Measurements from ENCODE around the gene PLEKHG4B. TPM values are rescaled to one million over a fixed set of nuclear protein-coding genes. Genes with fewer than 3 reads are reported as not detected.

The PLEKHG4B gene
- total and polyA plus RNA-seq, 4 donors = under 0.01 to 0.05 (median 0.01) TPM; not detected in 1

- TF ChIP-seq HNF4G (IDR thresholded peaks at IDR 0.05) (no peak), JUND (IDR thresholded peaks at IDR 0.05) (no peak), FOXA1 (IDR thresholded peaks at IDR 0.05) (no peak), MAX (IDR thresholded peaks at IDR 0.05) (no peak), GABPA (IDR thresholded peaks at IDR 0.05 in 1 of 2, conservative IDR thresholded peaks at IDR 0.05 in 1 of 2) (no peak), REST (IDR thresholded peaks at IDR 0.05) (no peak), SP1 (IDR thresholded peaks at IDR 0.05) (no peak), RAD21 (IDR thresholded peaks at IDR 0.05) (no peak), TAF1 (conservative IDR thresholded peaks at IDR 0.05) (no peak), EGR1 (IDR thresholded peaks at IDR 0.05; ENCODE audit: low read depth in 2 of 2) (no peak)
- Histone ChIP-seq H3K36me3 (ENCODE audit: control insufficient read depth in 4 of 4, insufficient read depth in 3 of 4, low read depth in 1 of 4, low read length in 3 of 4) (no peaks in the 10 kb centered on the region), H3K4me1 (ENCODE audit: control insufficient read depth in 4 of 4, insufficient read depth in 4 of 4, low read length in 3 of 4) (no peaks in the 10 kb centered on the region), H3K27ac (ENCODE audit: low read depth in 1 of 2, low read length in 2 of 2) (no peak overlapping the region), H3K4me3 (ENCODE audit: low read depth in 1 of 3, low read length in 3 of 3) (no peak overlapping the region), H3K27me3 (ENCODE audit: control insufficient read depth in 4 of 4, insufficient read depth in 4 of 4, low read length in 3 of 4) (no peaks in the 10 kb centered on the region), H3K9me3 (ENCODE audit: control insufficient read depth in 4 of 4, low read length in 3 of 4) (no peaks in the 10 kb centered on the region), H3K9ac (ENCODE audit: low read depth in 1 of 2, low read length in 2 of 2) (no peak overlapping the region)
- DNase-seq (ENCODE audit: low spot score) = no peak
- 86% methylated on average over 14 of the region's 14 CpGs for WGBS
Measured at GRCh38 chr5:160173-160510, 68.2 kb downstream of the PLEKHG4B start.

GRCh38 chr5:160921-161802, 69.2 kb downstream of the PLEKHG4B start:
- H3K36me3 ChIP-seq (ENCODE audit: control insufficient read depth in 4 of 4, insufficient read depth in 3 of 4, low read depth in 1 of 4, low read length in 3 of 4) = no peaks in the 10 kb centered on the region
- TF ChIP-seq MAX (IDR thresholded peaks at IDR 0.05) (no peak), JUND (IDR thresholded peaks at IDR 0.05) (no peak), NR2F2 (IDR thresholded peaks at IDR 0.05) (no peak), ZBTB33 (IDR thresholded peaks at IDR 0.05) (no peak), HNF4A (conservative IDR thresholded peaks at IDR 0.05) (no peak), HNF4G (IDR thresholded peaks at IDR 0.05) (no peak)
- H3K27ac ChIP-seq (ENCODE audit: low read depth in 1 of 2, low read length in 2 of 2) = no peak overlapping the region
- no peak overlapping the region for H3K9ac ChIP-seq (ENCODE audit: low read depth in 1 of 2, low read length in 2 of 2)
- DNase-seq (ENCODE audit: low spot score) = no peak
- no peak overlapping the region for H3K4me3 ChIP-seq (ENCODE audit: low read depth in 1 of 3, low read length in 3 of 3)
- WGBS = 84% methylated on average over 23 of the region's 23 CpGs
- no peaks in the 10 kb centered on the region for H3K4me1 ChIP-seq (ENCODE audit: control insufficient read depth in 4 of 4, insufficient read depth in 4 of 4, low read length in 3 of 4)
- no peaks in the 10 kb centered on the region for H3K9me3 ChIP-seq (ENCODE audit: control insufficient read depth in 4 of 4, low read length in 3 of 4)
- no peaks in the 10 kb centered on the region for H3K27me3 ChIP-seq (ENCODE audit: control insufficient read depth in 4 of 4, insufficient read depth in 4 of 4, low read length in 3 of 4)
